Astrocyte (in vitro differentiated cells and primary cell): ENCODE measurements around the gene PEX6. TPM values are rescaled to one million over a fixed set of nuclear protein-coding genes. Genes with fewer than 3 reads are reported as not detected.

ENCODE experiments used
- DNase-seq: peaks from one replicate; pipeline ENCODE4 v3.0.0-alpha.2; 2010; ENCODE audit warnings: low read depth
- FAIRE-seq: peaks from 2 replicates; lab custom pipeline; 2011; peaks lifted over from hg19 to GRCh38; lab: Jason Lieb, UNC
- H2AFZ ChIP-seq: 2 replicates; pipeline ENCODE4 v1.6.0; 2012; ENCODE audit warnings: low read depth, low read length, inconsistent platforms
- H3K27ac ChIP-seq: 2 replicates; pipeline ENCODE4 v1.5.1; 2011; ENCODE audit warnings: low read depth, low read length, inconsistent platforms
- H3K27me3 ChIP-seq: 2 replicates; pipeline ENCODE4 v1.6.0; 2011; ENCODE audit warnings: low read length, inconsistent platforms; ENCODE audit not compliant: insufficient read depth
- H3K36me3 ChIP-seq: 2 replicates; pipeline ENCODE4 v1.5.1; 2011; ENCODE audit warnings: low read length, inconsistent platforms; ENCODE audit not compliant: insufficient read depth
- H3K4me1 ChIP-seq: 2 replicates; pipeline ENCODE4 v1.5.1; 2011; ENCODE audit warnings: low read length, inconsistent platforms; ENCODE audit not compliant: insufficient read depth
- H3K4me2 ChIP-seq: 2 replicates; pipeline ENCODE4 v1.6.0; 2012; ENCODE audit warnings: low read length, inconsistent platforms
- H3K4me3 ChIP-seq: 2 replicates; pipeline ENCODE4 v1.5.1; 2011; ENCODE audit warnings: low read depth, mild to moderate bottlenecking, low read length, inconsistent platforms; ENCODE audit not compliant: insufficient read depth
- H3K79me2 ChIP-seq: 2 replicates; pipeline ENCODE4 v1.6.0; 2012; ENCODE audit warnings: mild to moderate bottlenecking, low read length, inconsistent platforms; ENCODE audit not compliant: insufficient read depth
- H3K9ac ChIP-seq: 2 replicates; pipeline ENCODE4 v1.6.0; 2012; ENCODE audit warnings: mild to moderate bottlenecking, low read length, inconsistent platforms
- H3K9me3 ChIP-seq: 2 replicates; pipeline ENCODE4 v1.5.1; 2012; ENCODE audit warnings: low read depth, mild to moderate bottlenecking, low read length, inconsistent platforms; ENCODE audit not compliant: insufficient read depth
- H4K20me1 ChIP-seq: 2 replicates; pipeline ENCODE4 v1.6.0; 2012; ENCODE audit warnings: low read length, inconsistent platforms; ENCODE audit not compliant: insufficient read depth
- H3K27ac Mint-ChIP-seq: one replicate; pipeline ENCODE4 v1.8.0; 2021; ENCODE audit warnings: mild to moderate bottlenecking, mixed read lengths; ENCODE audit not compliant: unreplicated experiment
- H3K27me3 Mint-ChIP-seq: one replicate; pipeline ENCODE4 v1.8.0; 2021; ENCODE audit warnings: low read depth, mixed read lengths; ENCODE audit not compliant: unreplicated experiment
- H3K36me3 Mint-ChIP-seq: one replicate; pipeline ENCODE4 v1.8.0; 2021; ENCODE audit warnings: low read depth, mixed read lengths; ENCODE audit not compliant: unreplicated experiment
- H3K4me1 Mint-ChIP-seq: one replicate; pipeline ENCODE4 v1.8.0; 2021; ENCODE audit warnings: low read depth, mixed read lengths; ENCODE audit not compliant: unreplicated experiment
- H3K4me3 Mint-ChIP-seq: one replicate; pipeline ENCODE4 v1.8.0; 2021; ENCODE audit warnings: mild to moderate bottlenecking, moderate library complexity, mixed read lengths; ENCODE audit not compliant: unreplicated experiment
- H3K9me3 Mint-ChIP-seq: one replicate; pipeline ENCODE4 v1.8.0; 2021; ENCODE audit warnings: mild to moderate bottlenecking, mixed read lengths; ENCODE audit not compliant: unreplicated experiment
- CTCF ChIP-seq: IDR thresholded peaks from 2 replicates; pipeline ENCODE4 v1.5.1; 2011; ENCODE audit warnings: low read depth, mild to moderate bottlenecking, inconsistent platforms, low read length, moderate library complexity; ENCODE audit not compliant: insufficient read depth
- EZH2 ChIP-seq: IDR thresholded peaks from 2 replicates; pipeline ENCODE4 v1.6.1; 2012; ENCODE audit warnings: mild to moderate bottlenecking, low read length, inconsistent platforms; ENCODE audit not compliant: insufficient read depth
- total RNA-seq: library from RNA; stranded (reverse); gene quantifications from 2 replicates; pipeline ENCODE4 v1.2.1, GENCODE V29; 2021

PEX6 gene
- total RNA-seq, 1 donor from 2014 or later, result 22.7 TPM

GRCh38 chr6:42935322-42935721, 43.7 kb downstream of the PEX6 start:
- Histone ChIP-seq H3K36me3 (peaks cover 19% of the 10 kb centered on the region), H2AFZ (no peak overlapping the region), H3K4me3 (no peak overlapping the region), H3K4me1 (peaks cover 10% of the 10 kb centered on the region), H3K27ac (no peak overlapping the region), H3K9me3 (no peaks in the 10 kb centered on the region), H4K20me1 (peaks cover 29% of the 10 kb centered on the region), H3K79me2 (peaks cover 51% of the 10 kb centered on the region), H3K27me3 (no peaks in the 10 kb centered on the region), H3K4me2 (no peak overlapping the region), H3K9ac (no peak overlapping the region)
- Mint-ChIP-seq H3K27ac (no peak overlapping the region), H3K27me3 (no peaks in the 10 kb centered on the region), H3K4me1 (peaks cover 4% of the 10 kb centered on the region), H3K4me3 (no peak overlapping the region), H3K36me3 (peaks cover 20% of the 10 kb centered on the region), H3K9me3 (no peaks in the 10 kb centered on the region)
- FAIRE-seq (no peak), DNase-seq (no peak)
- no peak for TF ChIP-seq CTCF
- no peak for TF ChIP-seq EZH2

GRCh38 chr6:42933205-42933604, 45.8 kb downstream of the PEX6 start:
- Histone ChIP-seq H2AFZ (no peak overlapping the region), H4K20me1 (peaks cover 25% of the 10 kb centered on the region), H3K36me3 (peaks cover 19% of the 10 kb centered on the region), H3K79me2 (peaks cover 51% of the 10 kb centered on the region), H3K9me3 (no peaks in the 10 kb centered on the region), H3K4me3 (no peak overlapping the region), H3K4me2 (no peak overlapping the region), H3K4me1 (peaks cover 10% of the 10 kb centered on the region), H3K9ac (no peak overlapping the region), H3K27ac (no peak overlapping the region), H3K27me3 (no peaks in the 10 kb centered on the region)
- H3K4me1 Mint-ChIP-seq, result peaks cover 4% of the 10 kb centered on the region
- no peaks in the 10 kb centered on the region for H3K27me3 Mint-ChIP-seq
- FAIRE-seq (no peak), DNase-seq (no peak)
- H3K4me3 Mint-ChIP-seq, result no peak overlapping the region
- no peak for TF ChIP-seq CTCF
- no peak for TF ChIP-seq EZH2
- no peaks in the 10 kb centered on the region for H3K9me3 Mint-ChIP-seq
- peaks cover 17% of the 10 kb centered on the region for H3K36me3 Mint-ChIP-seq
- no peak overlapping the region for H3K27ac Mint-ChIP-seq

- Mint-ChIP-seq H3K4me3 (no peak overlapping the region), H3K9me3 (no peaks in the 10 kb centered on the region), H3K27ac (no peak overlapping the region), H3K4me1 (peaks cover 4% of the 10 kb centered on the region), H3K36me3 (peaks cover 10% of the 10 kb centered on the region), H3K27me3 (no peaks in the 10 kb centered on the region)
- Histone ChIP-seq H3K4me2 (no peak overlapping the region), H3K27me3 (no peaks in the 10 kb centered on the region), H3K4me1 (peaks cover 10% of the 10 kb centered on the region), H3K9me3 (no peaks in the 10 kb centered on the region), H3K27ac (no peak overlapping the region), H3K9ac (no peak overlapping the region), H3K36me3 (peaks cover 19% of the 10 kb centered on the region), H3K4me3 (no peak overlapping the region), H3K79me2 (peaks cover 51% of the 10 kb centered on the region), H2AFZ (no peak overlapping the region), H4K20me1 (peaks cover 25% of the 10 kb centered on the region)
- TF ChIP-seq CTCF (no peak), EZH2 (no peak)
- FAIRE-seq (no peak), DNase-seq (no peak)
Measured at GRCh38 chr6:42932412-42932811, 46.6 kb downstream of the PEX6 start.
